ENCODE measurements around the gene KCNIP3.

KCNIP3 gene

DNA sequence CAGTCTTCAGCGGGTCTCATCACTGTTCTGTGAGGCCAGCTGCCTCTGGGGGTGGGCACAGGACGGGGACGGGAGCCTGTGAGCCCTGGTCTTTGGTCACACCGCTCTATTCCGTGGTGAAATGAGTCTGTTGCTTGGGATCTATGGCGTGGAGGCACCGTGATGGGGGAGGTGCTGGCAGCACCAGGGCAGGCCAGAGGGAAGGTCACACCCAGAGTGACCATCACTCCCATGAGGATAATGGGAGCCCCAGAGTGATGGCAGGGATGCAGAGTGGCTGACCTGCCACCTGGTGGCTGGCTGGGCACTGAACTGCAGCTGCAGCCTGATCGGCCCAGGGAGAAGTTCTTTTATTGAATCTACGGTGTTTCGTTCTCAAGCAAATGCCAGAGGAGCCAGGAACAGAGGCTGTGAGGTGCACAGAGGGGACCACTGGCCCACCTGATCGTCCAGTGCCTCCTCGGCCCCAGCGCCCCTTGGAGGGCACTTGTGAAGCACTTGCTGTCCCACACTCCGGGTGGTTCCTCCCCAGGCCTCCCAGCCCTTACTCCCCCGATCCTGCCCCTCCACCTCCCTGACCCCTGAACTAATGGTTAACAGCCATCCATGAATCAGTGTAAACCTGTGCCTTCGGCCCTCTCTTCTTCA is 17.9 kb downstream of the KCNIP3 start:
- FAIRE-seq = no peak

DNA sequence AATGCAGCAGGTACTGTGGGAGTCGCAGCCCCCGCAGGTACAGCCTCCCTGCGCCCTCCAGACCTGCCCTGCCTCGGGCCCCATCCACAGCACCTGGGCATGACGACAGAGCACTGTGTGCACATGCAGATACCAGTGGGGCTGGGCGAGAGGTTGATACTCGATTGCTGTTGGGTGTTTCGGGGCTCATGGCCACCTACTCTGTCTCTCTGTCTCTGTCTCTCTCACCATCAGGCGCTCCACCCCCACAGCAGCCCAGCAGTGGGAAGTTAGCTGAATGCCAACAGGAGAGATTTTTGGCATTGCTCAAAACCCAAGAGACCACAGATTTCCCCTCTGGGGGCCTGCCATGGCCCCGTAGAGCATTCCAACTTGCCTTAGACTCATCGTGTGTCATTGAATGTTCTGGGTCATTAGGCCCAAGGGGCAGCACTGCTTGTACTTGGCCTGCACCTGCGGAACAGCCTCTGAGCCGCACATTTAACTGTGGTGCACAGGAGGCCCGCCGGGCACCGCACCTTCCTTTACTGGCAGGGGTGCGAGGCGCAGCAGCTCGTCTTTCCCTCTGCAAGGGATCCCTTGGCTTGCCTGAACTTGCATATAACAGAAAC is 18.8 kb downstream of the KCNIP3 start:
- no peak for FAIRE-seq

DNA sequence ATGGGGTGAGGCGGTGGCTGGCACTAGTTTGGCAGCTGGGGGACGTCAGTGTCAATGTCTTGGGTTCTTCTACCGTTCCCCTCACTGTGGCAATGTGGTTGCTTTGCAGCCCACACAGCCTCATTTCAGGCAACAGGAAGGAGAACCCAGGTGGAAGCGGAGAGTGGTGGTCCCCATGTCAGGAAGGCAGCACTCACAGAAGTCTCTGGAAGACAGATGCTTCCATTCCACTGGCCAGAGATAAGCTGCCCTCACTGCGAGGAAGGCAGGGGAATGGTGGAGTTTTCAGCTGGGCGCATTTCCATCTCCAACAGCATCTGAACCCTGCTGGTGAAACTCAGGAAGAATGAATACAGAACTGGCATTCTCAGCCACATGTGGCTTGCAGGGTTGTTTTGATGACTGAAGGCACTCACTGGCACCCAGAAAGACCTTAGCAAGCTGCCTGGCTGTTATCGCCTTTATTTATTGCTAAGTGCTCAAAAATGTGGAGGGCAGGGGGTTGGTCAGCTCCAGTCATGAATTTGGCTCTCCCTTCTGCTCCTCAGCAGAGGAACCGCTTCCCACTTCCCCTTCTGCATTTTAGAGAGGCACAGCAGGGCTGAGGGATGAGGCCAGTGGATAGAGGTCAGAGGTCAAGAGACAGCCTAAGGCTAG is 19.4 kb downstream of the KCNIP3 start:
- FAIRE-seq = no peak

DNA sequence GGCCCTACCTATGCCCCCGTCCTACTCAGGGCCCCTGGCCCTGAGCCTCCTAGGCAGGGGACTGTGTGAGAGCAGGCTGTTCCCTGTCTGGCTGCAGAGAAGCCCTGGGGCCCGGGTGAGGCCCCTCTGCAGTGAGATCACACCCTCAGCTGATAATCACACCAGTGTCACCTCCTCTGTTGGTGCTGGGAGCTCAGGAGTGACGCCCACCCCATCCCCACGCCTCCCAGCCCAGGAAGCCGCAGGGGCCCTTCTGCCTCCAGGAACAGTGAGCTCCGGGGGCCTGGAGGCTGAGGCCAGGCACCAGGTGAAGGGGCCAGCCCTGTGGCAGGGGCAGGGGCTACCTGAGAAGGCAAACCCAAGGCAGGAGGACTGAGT is 20.0 kb downstream of the KCNIP3 start:
- no peak for FAIRE-seq

DNA sequence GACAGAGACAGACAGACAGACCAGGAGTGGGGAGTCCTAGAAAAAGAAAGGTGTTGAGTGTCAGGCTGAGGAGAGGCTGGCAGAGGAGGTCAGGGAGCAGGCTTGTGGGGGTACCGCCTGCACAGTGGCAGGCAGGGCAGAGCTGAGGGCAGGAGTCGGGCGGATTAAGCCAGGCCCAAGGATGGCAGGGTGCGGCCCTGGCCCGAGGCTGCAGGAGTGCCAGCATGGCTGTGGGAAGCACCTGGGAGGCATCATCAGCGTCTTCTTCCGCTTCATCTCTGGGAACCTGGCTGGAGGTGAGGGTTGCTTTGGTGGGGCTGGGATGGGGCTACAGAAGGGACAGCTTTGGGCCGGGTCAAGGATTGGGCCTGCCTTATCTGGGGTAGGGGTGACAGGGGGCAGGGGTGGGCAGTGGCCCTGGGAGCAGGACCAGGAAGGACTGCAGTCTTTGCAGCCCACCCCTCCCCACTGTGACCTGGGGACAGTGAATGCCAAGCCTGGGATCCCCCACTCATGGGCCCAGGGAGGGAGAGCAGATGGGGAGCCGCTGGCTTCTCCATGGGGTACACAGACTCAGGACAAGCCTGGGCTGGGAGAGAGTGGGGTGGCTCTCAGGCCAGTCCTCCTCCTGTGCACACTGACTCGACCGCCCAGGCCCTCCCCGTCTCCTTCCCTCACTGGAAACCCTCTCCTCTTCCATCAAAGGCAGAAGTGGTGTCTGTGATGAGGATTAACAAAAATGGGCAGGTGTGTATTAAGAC is 20.7 kb downstream of the KCNIP3 start:
- FAIRE-seq = no peak

DNA sequence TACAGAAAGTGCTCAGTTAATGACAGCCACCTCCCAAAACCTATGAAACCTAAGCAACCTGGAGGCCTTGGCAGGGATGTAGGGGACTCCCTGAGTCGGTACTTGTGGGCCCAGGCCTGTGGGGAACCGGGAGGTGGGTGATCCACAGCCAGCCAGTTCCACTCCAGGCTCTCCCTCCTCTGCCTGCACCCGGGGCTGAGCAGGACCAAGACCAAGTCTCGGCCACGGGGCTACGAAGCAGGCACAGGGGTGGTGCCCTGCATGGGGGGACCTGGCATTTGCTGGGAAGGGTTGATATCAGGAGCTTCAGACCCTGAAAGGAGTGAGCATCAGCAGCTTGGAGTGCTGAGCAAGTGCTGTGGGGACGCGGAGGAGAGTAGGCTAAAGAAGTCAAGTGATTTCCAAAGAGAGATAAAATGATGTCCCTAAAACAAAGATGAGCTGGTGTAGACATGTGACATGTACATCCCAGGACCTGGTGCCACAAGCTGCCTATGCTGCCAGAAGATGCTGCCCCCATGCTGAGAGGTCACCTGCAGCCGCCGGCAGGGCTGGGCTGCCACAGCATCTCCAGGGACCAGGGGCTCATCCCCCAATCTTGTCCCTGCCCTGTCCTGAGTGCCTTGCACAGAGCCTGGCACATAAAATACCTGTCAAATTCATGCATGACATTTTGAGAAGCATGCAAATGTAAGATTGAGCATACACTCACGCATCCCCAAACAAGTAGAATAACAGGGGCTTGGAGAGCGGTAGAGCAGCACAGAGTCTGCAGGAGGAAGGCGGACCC is 21.5 kb downstream of the KCNIP3 start:
- FAIRE-seq = no peak

DNA sequence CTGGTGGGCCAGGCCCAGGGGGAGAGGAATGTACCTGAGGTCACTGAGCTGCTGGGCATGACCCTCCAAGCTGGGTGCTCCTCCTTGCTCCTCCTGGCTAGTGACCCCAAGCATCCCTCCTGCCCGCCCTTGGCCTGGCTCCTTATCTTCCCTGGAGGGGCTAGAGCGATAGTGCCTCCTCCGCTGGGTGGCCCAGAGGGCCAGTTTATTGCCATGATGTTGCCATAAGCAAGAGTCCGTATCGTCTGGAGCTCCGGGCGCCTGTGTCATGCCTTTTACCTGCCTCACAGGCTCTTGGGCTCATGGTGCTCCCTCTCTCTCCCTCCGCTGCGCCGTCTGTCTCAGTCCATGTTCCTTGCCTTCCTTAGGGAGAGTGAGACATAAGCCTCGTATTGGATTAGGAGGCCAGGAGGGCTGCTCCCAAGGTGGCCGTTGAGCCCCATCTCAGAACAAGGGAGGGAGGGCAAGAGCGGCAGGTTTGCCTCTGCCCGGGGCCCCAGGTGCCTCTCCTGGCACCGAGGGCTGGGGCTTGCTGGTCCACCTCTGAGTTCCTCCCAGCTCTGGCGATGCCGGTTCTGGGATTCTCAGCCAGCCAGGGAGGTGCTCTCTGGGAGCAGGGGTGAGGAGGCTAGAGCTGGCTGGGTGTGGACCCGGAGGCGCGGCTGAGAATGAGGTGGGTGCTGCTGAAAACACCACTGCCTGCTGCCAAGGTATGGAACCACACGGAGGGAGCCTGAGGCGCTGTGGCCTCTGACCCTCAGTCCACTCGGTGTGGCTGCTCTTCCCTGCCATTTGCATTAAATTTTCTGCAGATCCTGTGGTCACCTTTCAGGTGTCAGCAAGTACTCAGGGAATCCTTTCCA is 22.6 kb downstream of the KCNIP3 start:
- FAIRE-seq = no peak

DNA sequence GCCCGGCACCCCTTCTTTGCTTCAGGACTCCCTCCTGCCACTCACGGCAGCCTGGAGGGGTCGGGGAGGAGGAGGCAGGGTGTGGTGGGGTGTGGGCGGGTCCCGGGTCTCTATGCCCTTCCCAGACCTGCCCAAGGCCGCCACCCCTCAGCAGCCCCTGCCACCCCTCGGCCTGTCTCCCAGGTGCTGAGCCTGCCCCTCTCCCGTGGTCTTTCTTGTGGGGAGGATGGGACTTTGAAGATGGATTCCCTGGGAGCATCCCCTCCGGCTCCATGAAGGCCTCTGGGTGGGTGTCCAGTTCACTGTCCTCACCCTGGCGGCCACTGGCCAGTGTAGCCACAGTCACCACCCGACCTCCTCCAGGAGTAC is 23.2 kb downstream of the KCNIP3 start:
- FAIRE-seq = no peak

DNA sequence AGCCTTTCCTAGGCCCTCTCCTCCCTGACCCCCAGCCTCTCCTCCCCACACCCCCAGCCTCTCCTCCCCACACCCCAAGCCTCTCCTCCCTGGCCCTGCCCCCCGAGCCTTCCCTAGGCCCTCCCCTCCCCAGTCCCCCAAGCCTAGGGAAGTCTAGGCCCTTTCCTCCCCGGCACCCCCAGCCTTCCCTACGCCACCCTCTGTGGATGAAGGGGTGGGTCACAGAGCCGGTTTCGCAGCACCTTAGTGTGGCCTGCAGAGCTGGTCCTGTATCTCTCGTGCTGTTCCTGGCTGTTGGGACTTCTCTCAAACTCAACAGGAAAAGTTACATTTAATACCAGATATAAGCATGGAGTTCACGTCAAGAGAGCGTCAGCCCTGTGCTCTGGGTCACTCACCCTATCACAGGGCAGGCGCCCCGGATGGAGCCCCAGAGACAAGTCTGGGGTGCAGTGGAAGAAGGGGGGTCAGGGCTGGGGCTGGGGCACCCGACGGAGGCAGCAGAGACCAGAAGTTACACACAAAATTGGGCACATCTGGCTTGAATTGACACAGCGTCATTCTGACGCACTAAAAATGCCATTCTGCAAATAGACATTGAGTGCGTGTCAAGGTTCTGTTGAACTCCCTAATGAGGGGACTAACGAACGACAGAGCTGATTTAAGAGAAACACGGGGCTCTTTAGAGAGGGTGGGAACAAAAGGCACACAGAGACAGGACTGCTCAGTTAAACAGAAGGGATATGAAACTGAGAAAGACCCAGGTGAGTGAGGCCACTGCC is 24.0 kb downstream of the KCNIP3 start:
- no peak for FAIRE-seq

DNA sequence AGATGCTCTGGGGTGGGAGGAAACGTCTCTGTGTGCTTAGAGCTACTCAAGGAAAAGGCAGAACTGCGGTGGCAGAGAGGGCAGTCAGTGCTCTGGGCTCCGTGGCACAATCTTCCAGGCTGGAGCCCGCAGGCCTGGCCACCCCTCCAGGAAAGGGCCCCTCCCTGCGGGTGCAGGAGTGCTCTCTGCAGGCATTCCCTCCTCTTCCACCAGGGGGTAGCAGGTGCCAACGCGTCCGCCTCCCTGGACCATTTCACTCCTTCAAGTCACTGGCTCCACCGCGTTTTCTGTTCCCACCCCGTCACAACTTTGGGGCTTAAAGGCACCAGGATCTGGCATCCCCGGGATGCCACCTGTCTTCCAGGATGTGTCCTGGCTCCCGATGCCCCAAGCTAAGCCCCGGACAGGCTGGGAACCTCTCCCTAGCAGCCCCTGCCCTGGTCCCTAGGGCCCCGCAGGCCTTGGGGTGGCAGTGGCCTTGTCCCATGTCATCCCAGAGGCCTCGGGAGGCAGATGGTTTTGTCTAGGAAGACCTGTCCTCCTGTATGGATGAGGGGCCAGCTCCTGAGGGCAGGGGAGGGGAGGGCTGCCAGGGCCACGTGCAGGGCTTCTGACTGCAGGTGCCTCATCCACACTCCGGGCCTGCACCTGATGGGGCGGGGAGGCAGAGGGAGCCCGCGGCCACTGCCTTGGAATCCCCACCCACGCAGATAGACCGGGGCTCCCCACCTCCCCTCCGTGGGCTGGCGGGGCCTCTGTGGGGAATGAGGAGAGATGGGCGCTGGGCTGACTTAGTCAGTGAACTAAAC is 26.4 kb downstream of the KCNIP3 start:
- no peak for FAIRE-seq

DNA sequence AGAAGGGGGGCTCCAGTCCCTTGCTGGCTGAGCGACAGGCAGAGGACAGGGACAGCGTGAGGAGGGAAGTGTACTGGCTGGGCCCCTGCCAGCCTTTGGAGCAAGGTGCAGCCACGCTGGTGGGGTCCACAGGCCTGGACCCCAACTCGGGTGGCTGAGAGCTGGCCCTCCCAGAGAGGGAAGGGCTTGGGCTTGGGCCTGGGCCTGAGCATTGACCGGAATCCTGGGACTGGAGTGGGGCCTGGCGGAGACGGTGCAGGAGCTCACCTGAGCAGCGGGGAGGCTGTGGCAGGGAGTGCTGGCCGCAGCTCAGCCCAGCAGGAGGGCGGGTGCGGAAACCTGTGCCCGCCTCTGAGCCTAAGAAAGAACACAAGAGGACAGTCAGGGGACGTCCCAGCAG is 27.9 kb downstream of the KCNIP3 start:
- no peak for FAIRE-seq

DNA sequence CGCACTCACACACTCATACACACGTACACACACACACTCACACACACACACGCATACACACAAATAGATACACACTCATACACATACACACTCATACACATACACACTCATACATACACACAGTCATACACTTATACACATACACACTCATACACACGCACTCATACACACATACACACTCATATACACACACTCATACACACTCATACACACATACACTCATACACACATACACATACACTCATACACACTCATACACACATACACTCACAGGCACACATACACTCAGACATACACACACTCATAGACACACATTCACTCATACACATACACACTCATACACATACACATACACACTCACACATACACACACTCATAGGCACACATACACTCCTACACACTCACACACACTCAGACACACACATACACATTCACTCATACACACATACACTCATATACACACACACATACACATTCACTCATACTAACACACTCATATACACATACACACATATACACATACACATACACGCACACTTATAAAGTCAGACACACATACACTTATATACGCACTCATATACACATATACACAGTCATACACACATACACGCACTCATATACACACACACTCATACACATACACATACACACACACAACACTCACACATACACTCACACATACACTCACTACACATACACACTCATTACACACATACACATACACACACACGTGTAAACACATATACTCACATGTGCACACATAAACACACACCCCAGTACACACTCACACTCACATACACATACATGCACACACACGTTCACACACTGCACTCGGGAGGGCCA is 28.7 kb downstream of the KCNIP3 start:
- FAIRE-seq = no peak

DNA sequence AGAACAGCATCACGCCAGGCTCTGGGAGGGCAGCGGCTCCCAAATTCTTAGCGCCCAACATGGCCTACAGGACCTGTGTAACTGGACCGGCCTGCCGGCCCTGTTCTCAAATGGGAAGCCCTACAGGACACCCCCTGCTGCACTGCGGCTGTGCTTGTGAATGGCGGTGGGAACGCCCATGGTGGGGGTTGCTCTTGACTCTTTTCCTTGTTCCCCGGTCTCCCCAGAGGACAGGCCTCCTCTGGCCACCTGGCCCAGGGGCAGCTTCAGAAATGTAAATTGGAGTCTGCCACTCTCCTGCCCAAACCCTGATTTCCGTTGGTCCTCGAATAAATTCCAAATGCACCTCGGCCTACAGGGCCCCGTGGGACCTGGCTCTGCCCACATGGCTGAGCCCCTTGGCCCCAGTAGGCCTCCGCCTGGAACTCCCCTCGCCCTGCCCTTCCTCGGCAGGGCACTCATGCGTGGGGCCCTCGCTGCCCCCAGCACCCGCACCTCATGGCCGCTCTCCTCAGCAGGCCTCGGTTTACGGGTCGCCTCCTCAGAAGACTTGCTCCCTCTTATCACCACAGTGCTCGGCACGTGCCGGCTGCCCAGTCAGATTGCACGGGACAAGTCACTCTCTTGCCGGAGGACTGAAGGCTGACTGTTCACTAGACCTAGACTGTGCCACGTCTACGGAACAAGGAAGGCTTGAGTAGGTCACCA is 29.4 kb downstream of the KCNIP3 start:
- FAIRE-seq = no peak

DNA sequence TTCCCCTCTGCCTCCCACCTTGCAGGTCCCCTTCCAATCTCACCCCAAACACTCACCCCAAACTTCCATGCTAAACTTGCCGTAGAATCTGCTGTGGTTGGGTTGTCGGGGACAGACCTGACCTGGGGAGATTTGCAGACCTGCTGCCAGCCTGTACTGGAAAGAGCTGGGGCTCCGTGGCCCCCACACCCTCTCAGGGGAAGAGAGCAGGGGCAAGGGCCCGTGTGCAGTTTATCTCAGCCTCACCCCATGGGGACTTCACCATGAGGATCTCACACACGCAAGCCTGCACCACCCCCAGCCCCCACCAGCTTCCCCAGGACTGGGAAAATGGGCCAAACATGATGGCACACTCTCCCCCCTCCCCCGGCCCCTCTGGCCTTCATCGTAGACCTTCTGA is 30.7 kb downstream of the KCNIP3 start:
- no peak for FAIRE-seq

DNA sequence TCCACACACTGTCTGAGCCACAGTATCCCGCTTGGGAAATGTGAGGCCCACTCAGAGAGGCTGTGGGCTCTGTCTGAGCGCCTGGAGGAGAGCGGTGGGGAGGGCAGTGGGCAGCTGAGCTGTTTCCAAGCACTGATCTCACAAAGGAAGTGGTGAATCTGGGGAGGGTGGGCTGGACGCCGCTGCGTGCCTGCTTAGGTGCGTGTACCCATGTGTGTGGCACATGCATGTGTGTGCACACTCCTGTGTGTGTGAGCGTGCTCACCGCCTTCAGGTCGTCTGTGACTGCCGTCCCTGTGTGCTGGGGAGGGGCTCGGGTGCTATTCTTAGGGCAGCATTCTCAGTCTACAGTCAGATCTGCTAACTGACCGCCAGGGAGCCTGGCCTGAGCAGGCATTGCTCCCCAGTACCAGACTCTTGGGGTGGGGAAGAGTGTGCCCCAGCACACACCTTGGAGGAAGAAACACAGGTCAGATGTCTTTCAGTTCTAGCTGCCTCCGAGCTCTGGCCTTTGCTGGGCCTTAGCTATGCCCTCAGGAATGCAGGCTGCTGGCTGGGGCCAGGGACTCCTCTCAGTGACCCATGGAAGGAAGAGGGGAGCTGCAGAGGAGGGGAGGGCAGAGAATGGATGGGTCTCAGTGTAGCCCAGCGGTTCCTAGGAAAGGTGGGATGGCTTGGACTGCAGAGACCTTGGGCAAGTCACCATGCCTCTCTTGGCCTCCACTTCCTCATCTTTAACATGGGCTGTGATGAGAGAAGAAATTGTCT is 31.4 kb downstream of the KCNIP3 start:
- no peak for FAIRE-seq

DNA sequence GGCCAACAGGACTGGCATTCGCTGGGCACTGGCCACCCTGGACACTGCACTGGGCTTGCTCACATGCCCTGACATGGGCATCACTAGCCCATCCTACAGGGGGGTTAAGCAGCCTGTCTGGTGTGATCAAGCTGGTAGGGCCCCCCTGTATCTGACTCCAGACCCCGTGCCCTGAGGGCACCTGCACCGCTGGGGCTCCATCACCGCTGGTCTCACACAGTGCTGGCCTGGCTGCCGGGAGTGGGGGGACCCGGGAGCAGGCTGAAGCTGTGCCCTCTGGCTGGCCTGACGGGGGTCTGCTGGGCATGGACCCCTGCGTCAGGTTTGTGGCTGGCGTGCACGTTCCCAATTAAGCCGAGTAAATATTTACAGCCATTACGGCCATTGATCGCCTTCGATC is 32.3 kb downstream of the KCNIP3 start:
- FAIRE-seq = no peak

DNA sequence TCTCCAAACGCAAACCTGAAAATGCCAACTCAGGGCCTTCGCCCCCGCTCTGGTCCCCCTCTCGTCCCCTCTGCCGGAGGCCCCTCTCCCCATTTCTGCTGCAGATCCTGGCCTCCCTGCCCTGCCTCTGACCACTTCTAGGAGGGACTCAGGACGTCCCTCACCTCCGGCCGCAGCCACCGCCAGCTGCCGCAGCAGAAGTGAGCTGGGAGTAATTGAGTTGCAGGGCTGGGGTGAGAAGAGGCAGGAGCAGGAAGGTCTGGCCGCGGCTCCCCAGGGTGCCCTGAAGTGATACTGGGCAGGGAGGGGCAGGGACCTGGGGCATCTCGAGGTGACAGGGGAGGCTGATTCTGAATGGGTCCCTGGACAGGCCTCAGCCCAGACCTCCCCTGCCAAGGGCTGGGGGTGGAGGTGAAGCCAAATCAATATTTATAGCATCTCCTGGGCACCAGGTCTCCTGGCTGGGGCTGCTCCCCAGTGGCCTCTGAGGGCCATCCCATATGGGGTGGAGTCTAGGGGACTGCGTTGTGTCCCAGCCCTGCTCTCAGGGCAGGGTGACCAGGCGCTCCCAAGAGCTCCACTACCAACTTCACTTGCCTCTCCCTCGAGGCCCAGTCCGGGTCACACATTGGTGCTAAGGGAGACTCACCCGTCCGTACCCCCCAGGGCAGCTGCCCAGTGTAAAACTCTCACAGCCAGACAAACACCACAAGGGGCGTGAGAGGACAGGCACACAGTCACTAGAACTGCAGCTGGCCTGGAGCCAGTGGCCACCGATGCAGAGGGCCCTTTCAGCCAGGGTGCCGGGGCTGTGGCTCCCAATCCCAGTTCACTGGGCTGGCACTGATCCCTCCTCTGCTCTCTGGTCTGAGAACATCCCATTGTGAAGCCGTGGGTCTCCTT is 33.0 kb downstream of the KCNIP3 start:
- FAIRE-seq = no peak
